Endodermal cell (in vitro differentiated cells): ENCODE measurements around the gene INO80C. TPM values are rescaled to one million over a fixed set of nuclear protein-coding genes. Genes with fewer than 3 reads are reported as not detected.

ENCODE experiments used
- DNase-seq: peaks from one replicate; pipeline ENCODE4 v3.0.0-alpha.2; 2017
- H3K27ac ChIP-seq: 2 replicates; pipeline ENCODE4 v1.5.1; 2013; ENCODE audit warnings: mild to moderate bottlenecking, low read depth, low read length, moderate library complexity
- H3K27me3 ChIP-seq: 2 replicates; pipeline ENCODE4 v1.6.1; 2013; ENCODE audit warnings: mild to moderate bottlenecking, low read length, moderate library complexity; ENCODE audit not compliant: insufficient read depth, control insufficient read depth, poor library complexity, severe bottlenecking
- H3K36me3 ChIP-seq: 2 replicates; pipeline ENCODE4 v1.7.0; 2013; ENCODE audit warnings: mild to moderate bottlenecking, low read length, moderate library complexity; ENCODE audit not compliant: control insufficient read depth, insufficient read depth
- H3K4me1 ChIP-seq: one replicate; pipeline ENCODE4 v1.7.0; 2013; ENCODE audit warnings: low read length; ENCODE audit not compliant: control insufficient read depth, insufficient read depth
- H3K4me3 ChIP-seq: 2 replicates; pipeline ENCODE4 v1.5.1; 2013; ENCODE audit warnings: mild to moderate bottlenecking, low read length, moderate library complexity
- H3K9ac ChIP-seq: 2 replicates; pipeline ENCODE4 v1.6.1; 2013; ENCODE audit warnings: mild to moderate bottlenecking, low read length, moderate library complexity; ENCODE audit not compliant: poor library complexity, severe bottlenecking; ENCODE audit errors: extremely low read depth
- H3K9me3 ChIP-seq: 2 replicates; pipeline ENCODE4 v1.6.1; 2013; ENCODE audit warnings: mild to moderate bottlenecking, low read length, moderate library complexity; ENCODE audit not compliant: control insufficient read depth
- H3K27ac Mint-ChIP-seq: 2 replicates; pipeline ENCODE4 v1.8.0; 2020; ENCODE audit warnings: mixed read lengths
- H3K27me3 Mint-ChIP-seq: 2 replicates; pipeline ENCODE4 v1.8.0; 2021; ENCODE audit warnings: mild to moderate bottlenecking, mixed read lengths; ENCODE audit not compliant: insufficient read depth
- H3K36me3 Mint-ChIP-seq: 2 replicates; pipeline ENCODE4 v1.8.0; 2020; ENCODE audit warnings: low read depth, mixed read lengths
- H3K4me1 Mint-ChIP-seq: 2 replicates; pipeline ENCODE4 v1.8.0; 2020; ENCODE audit warnings: mixed read lengths
- H3K4me3 Mint-ChIP-seq: 2 replicates; pipeline ENCODE4 v1.8.0; 2020; ENCODE audit warnings: mild to moderate bottlenecking, moderate library complexity, mixed read lengths
- H3K9me3 Mint-ChIP-seq: 2 replicates; pipeline ENCODE4 v1.8.0; 2020; ENCODE audit warnings: mild to moderate bottlenecking, mixed read lengths
- WGBS, 2 experiments: methylation state at CpG; one replicate each; pipeline versions ENCODE4 v1.1.5 to v1.1.7; 2013; ENCODE audit warnings: missing lambda C conversion rate in 2 of 2, mixed read lengths in 1 of 2; ENCODE audit not compliant: insufficient coverage in 1 of 2, insufficient read length in 1 of 2; 5-methylcytosine and 5-hydroxymethylcytosine counted together
- total RNA-seq, 2 donors: library from RNA; stranded (reverse); fragmentation: NEBNext Ultra II Directional in 1 of 2; extraction: Animal tissue kit (Norgen Biotek cat#: 25700) in 1 of 2; gene quantifications; 2 replicates in 1 of 2; 3 replicates in 1 of 2; pipeline ENCODE4 v1.2.1, GENCODE V29; 2021
- TF ChIP-seq, protein P1 (sequence below): fragments of 200-600 bp; sonication (generic); conservative IDR thresholded peaks from 2 replicates; pipeline ENCODE4 v1.5.0; 2021; ENCODE audit warnings: antibody characterized with exemption, mild to moderate bottlenecking

Gene INO80C
- total RNA-seq, 2 donors from 2014 or later = 31.1 to 31.9 TPM

DNA sequence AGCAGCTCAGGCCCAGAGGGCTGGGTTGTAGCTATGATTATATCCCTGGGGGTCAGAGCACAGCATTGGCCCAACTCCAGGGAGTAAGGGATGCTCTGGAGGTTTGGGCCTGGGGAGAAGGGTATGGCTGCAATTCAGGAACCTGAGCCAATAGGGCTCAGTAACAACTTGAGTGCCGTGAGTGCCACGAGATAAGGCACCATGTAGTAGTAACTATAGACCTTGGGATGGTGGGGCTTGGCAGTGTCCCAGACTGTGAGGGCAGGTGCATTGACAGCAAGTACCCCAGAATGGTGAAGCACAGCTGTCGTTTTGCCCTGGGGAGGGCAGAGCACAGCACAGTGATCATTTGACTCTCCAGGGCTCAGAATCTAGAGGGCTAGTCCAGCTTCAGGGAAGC lies 75.5 kb downstream of the INO80C start:
- no peaks in the 10 kb centered on the region for H3K36me3 ChIP-seq

DNA sequence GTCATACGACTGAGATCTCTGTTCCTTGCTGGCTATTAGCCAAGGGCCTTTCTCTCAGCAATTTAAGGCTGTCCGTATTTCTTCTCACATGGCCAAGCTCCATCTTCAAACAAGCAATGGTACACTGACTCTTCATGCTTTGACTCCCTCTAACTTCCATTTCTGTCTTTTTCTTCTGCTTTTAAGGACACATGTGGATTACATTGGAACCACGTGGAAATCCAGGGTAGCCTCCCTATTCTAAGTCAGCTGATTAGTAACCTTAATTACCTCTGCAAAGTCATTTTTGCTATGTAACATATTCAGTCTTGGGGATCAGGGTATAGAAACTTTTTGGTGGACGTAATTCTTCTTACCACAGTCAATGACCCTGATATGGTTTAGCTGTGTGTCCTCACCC lies 79.2 kb downstream of the INO80C start:
- Histone ChIP-seq H3K4me3 (no peak overlapping the region), H3K9me3 (peaks cover 30% of the 10 kb centered on the region), H3K27ac (no peak overlapping the region), H3K36me3 (no peaks in the 10 kb centered on the region), H3K4me1 (no peaks in the 10 kb centered on the region), H3K27me3 (no peaks in the 10 kb centered on the region), H3K9ac (no peak overlapping the region)
- TF ChIP-seq, protein P1, sequence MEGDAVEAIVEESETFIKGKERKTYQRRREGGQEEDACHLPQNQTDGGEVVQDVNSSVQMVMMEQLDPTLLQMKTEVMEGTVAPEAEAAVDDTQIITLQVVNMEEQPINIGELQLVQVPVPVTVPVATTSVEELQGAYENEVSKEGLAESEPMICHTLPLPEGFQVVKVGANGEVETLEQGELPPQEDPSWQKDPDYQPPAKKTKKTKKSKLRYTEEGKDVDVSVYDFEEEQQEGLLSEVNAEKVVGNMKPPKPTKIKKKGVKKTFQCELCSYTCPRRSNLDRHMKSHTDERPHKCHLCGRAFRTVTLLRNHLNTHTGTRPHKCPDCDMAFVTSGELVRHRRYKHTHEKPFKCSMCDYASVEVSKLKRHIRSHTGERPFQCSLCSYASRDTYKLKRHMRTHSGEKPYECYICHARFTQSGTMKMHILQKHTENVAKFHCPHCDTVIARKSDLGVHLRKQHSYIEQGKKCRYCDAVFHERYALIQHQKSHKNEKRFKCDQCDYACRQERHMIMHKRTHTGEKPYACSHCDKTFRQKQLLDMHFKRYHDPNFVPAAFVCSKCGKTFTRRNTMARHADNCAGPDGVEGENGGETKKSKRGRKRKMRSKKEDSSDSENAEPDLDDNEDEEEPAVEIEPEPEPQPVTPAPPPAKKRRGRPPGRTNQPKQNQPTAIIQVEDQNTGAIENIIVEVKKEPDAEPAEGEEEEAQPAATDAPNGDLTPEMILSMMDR = no peak
- Mint-ChIP-seq H3K9me3 (peaks cover 23% of the 10 kb centered on the region), H3K36me3 (peaks cover 4% of the 10 kb centered on the region), H3K4me3 (no peak overlapping the region), H3K27ac (no peak overlapping the region), H3K4me1 (peaks cover 7% of the 10 kb centered on the region), H3K27me3 (no peaks in the 10 kb centered on the region)
- 91 to 100% methylated on average over 3 to 4 of the region's 4 CpGs for WGBS, 2 experiments
- no peak for DNase-seq

More for the DNA sequence above, 75.5 kb downstream of the INO80C start:
- Histone ChIP-seq H3K4me1 (peaks cover 4% of the 10 kb centered on the region), H3K4me3 (no peak overlapping the region), H3K27ac (no peak overlapping the region), H3K9ac (no peak overlapping the region), H3K27me3 (no peaks in the 10 kb centered on the region), H3K9me3 (peaks cover 26% of the 10 kb centered on the region)
- TF ChIP-seq, protein P1 = no peak
- H3K4me1 Mint-ChIP-seq = peaks cover 18% of the 10 kb centered on the region
- H3K27ac Mint-ChIP-seq = no peak overlapping the region
- DNase-seq = no peak
- WGBS, 2 experiments = 80 to 86% methylated on average over 2 to 3 of the region's 3 CpGs
- H3K27me3 Mint-ChIP-seq = no peaks in the 10 kb centered on the region
- peaks cover 19% of the 10 kb centered on the region for H3K9me3 Mint-ChIP-seq
- peaks cover 4% of the 10 kb centered on the region for H3K36me3 Mint-ChIP-seq
- H3K4me3 Mint-ChIP-seq = no peak overlapping the region

Other genes with a start within 250 kb of the INO80C start
- gene ZSCAN30, start 207.7 kb downstream of the INO80C start, total RNA-seq = 10 to 100 TPM; 20.1 to 29.6 TPM
- 10 to 100 TPM; 74.7 to 92.1 TPM for gene ZNF24, start 153.5 kb downstream of the INO80C start, total RNA-seq
- gene ZNF396, start 120.6 kb downstream of the INO80C start, total RNA-seq = 1 to 10 TPM; 5.4 to 8.5 TPM
- gene GALNT1, start 83.8 kb upstream of the INO80C start, total RNA-seq = 100 to 1,000 TPM in 1 of 2 donors, 10 to 100 TPM in 1; 82.5 to 102 TPM